GM19238 (cell line): Measurements from ENCODE around the gene CUX1.

ENCODE experiments used
- DNase-seq: peaks from one replicate; pipeline ENCODE4 v3.0.0; 2011; ENCODE audit warnings: low spot score; ENCODE audit not compliant: insufficient read length

The CUX1 gene

GRCh38 chr7:101890749-101891523 is 73.5 kb downstream of the CUX1 start:
- no peak for DNase-seq

DNA sequence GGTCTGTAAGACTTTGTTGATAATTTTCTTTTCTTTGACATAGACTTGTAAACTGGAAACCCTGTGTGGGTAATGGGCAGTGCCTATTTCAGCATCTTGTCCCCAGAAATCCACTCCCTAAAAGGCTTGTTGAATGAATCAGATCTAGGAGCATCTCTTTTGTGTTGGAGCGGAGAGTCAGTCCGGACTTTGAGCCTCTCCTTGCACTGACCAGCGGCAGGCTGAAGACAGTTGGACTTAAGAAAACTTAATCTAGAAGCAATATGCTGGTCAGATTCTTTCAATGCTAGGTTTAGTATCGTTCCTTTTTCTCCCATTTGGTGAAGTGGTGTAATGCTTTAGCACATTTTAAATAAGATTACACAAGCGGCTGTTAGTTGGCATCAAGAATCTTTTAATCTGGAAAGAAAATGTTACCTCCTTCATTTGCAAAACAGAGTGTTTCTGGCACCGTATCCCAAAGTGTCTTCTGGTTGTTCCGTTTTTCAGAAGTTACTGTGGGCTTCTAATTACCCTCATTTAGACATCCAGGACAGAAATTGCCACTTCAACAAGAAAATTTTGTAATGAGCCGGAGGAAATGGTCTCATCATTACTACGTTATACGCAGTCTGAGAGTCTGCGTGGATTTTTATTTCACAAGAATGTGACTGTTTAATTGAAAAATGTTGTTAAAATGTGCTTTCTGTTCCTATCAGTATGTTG is 74.7 kb downstream of the CUX1 start:
- no peak for DNase-seq

DNA sequence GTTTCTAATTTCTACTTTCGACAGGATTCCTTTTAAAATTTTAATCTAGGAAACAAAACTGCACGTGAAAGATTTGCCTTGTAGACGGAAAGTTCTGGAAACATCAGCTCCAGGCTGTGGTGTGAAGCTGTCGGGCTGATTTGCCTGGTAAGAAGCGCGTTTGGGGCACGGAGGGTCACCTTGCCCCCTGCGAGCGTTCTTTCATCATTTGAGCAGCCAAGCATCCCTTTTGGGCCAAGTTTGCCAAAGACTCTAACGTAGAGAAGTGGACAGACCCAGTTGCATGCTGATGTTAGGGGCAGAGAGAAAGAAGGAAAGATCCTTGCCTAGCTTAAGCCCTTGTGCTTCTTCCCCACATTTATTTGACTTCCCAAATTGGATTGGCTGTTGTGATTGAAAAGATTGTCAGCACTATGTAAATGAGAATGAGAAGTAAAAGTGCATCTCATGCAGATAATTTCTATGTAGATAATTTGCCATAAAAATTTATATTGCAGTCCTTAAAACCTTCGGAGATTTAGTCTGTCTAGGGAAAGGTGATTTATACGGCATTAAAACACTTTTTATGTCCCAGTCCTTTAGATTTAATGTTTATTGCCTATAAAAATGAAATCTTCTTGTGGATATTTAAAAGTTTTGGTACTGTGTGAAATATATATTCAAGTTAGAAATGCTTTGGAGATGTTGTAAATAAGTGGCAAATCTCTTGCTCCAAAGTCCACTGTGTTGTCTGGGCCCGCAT is 76.1 kb downstream of the CUX1 start:
- no peak for DNase-seq

- DNase-seq, result no peak
These were observed 78.9 kb downstream of the CUX1 start for GRCh38 chr7:101896316-101896715.

DNA sequence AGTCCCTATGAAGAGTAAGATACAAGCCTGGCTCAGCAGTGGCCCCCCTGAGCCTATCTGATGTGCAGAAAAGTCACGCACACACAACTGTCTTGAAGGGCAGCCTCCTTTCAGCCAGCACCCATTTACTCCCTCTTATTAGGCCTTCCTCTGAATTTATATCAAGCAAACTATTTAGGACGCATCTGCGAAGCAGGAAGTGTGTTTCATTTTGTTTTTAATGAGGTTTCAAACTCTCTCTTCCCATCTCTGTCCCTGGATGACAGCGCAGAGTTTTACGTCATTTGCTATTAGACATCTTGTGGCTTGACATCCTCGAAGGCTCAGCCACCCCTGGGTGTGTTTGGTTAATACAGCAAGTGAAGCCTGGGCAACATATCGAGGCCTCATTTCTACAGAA is 79.5 kb downstream of the CUX1 start:
- DNase-seq, result no peak

- no peak for DNase-seq
These were observed 80.7 kb downstream of the CUX1 start for GRCh38 chr7:101898106-101898505.

DNA sequence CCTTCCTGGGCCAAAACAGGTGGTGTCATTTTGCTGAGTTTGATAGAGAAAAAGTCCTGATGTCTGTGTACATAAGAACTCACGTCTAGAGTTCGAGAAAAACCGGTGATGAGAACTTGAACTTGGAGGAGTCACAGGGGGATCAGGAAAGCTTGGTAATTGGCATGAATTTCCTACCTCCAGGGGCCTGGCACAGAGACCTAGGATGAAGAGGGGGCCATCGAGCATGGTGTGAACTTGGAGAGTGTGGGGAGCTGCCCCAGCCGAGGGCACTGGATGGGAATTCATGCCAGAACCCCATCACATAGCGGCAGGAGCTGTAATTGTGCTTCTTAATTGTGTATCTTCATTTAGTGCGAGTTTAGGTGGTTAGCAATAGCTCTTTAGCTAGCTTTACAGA is 82.2 kb downstream of the CUX1 start:
- DNase-seq, result no peak

GRCh38 chr7:101900103-101900502 is 82.7 kb downstream of the CUX1 start:
- no peak for DNase-seq

DNA sequence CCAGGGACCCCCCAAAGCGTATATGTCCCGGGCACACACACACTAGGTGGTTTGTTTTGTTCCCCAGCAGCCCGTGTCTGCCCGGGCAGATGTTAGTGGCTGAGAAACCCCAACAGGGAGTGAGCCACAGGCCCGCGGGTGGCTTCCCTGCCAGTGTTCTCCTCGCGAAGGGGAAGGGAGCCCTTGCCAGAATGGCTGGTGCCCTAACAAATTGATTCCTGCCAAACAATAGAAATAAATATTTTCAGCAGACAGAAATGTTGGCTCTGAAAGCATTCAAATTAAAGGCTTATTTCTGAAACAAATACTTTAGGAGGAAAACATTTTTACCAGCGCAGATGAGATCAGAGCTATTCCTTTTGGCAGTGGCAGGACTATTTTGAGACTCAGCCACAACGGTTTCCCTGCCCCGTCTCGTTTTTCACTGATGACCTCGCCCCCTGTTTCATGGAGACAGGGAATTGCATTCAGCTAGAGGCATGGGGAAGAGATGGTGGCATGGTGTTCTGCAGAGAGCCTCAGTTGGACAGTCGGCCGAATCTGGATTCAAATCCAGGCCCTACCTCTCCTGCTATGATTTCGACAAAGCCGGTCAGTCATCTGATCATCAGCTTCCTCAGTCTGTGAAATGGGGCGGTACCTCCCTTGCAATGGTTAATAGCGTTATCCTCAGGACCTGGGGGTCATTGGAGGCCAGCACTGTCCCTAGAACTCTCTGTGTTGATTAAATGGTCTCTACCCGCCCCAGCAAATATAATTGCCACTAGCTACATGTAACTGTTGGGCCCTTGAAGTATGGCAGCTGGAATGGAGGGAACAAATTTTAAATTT is 84.5 kb downstream of the CUX1 start:
- no peak for DNase-seq

DNA sequence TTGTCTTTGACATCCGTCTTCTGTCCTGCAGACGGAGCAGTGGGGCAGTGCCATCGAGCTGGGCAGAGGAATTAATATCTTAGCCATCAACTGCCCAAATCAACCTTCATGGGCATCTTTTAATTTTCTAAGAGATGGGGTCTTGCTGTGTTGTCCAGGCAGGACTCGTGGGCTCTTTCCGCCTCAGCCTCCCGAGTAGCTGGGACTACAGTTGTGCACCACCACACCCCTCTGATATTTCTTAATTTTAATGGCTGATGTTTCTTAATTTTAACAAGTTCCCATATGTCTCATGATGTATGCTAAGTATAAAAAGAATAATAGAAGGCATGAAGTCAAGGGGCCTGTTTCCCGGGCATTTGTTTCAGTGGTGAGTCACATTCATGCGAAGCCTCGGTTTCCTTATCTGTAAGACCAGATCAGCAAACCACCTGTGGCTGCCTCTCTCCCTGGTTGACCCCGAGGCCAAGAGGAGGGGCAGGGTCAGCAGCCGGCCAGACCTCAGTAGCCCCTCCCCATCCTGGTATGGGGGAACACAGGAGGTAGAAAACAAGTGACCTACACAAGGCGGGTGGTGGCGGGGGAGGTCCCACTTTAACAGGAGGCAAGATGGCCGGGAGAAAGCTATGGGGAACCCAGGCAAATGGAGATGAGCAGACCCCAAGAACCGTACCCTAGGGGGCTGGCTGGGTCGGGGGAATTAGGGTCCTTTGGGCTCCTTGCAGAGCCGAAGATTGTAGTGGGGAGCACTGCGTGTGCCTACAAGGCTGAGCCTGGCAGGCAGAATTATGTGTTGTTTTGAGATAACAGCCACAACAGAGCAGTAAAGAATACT is 85.5 kb downstream of the CUX1 start:
- no peak for DNase-seq

DNA sequence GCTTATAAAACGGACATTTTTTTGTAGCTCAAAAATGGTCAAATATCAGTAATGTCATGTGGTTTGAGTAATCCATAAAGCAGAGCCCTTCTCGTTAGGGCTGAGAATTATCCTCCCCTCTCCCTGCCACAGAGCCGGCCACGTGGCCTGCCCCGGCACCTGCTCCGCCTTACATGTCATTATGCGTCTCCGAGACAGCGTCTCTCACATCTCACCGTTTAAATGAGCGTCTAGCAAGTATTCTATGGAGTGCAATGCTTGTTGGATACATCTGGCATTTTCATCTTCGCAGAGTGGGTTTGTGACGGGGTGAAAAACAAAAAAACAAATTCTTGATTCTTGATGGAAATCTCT is 86.1 kb downstream of the CUX1 start:
- DNase-seq, result no peak

- no peak for DNase-seq
These were observed 86.6 kb downstream of the CUX1 start for GRCh38 chr7:101904019-101904418.

DNA sequence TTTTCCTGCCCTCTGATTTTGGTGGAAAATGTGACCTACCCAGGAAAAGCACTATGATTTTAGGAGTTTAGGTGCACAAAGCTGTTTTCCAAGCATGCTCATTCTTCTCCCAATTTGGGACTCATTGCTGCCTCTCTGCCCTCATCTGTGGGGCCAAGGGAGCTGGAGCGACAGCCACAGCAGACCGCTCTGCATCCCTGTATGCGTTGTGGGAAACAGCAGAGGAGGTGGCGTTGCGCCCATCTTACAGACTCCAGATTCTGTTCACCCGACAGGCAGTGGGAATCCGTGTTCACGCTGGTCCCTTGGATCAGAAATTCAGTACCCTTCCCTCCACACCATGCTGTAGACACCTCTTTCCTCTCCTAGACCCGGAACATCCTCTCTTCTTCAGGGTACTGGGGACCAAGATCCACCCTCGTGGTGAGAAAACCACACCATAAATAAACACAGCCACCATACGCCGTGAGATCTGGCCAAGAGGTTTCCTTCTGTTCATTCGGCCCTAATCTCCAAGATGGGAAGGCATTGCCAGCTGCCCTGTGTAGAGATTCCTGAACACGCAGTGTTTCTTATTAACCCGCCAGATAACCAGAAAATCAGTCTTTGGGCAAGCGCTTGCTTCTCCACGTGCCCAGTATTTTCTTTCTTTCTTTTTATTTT is 87.9 kb downstream of the CUX1 start:
- no peak for DNase-seq

DNA sequence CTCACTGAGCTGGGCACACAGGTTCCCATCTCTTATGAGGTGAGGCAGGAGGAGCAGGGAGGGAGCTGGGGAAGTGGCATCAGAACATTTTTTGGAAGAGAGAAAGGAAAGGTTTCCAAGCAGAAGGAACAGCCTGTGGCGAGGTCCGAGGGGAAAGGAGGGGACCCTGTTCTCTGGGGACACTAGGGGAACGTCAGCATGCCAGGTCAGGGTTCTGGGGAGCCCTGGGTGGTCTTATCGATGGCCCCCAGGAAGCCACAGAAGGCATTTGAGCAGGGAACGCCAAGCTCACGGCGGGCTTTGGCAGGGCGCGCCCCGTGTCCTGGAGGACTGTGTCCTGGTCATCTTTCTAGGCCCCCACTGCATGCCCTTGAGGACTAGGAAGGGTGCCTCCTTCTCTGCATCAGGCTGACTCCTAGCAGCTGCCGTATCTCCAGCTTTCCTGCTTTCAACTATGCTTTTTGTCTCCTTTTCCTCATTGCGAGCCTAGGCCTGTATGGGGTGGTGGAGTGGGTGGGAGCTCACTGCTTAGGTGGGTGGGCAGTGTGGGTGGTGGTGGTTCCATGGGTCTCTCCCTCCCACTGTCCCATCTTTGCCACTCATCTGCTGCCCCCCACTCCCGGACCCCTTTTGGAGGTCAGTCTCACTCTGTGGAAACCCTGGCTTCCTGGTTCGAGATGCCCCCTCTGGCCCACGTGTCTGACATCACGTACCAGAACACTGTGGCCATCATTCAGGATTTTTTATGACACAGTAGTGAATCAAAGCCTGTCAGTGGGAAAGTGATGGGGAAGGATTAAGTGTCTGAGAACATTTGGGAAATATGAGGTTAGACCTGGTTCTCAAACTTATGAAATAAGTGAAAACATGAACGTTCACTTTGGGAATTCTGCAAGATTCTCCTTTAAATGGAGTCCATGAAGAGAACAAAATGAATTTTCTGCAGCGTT is 89.1 kb downstream of the CUX1 start:
- no peak for DNase-seq

DNA sequence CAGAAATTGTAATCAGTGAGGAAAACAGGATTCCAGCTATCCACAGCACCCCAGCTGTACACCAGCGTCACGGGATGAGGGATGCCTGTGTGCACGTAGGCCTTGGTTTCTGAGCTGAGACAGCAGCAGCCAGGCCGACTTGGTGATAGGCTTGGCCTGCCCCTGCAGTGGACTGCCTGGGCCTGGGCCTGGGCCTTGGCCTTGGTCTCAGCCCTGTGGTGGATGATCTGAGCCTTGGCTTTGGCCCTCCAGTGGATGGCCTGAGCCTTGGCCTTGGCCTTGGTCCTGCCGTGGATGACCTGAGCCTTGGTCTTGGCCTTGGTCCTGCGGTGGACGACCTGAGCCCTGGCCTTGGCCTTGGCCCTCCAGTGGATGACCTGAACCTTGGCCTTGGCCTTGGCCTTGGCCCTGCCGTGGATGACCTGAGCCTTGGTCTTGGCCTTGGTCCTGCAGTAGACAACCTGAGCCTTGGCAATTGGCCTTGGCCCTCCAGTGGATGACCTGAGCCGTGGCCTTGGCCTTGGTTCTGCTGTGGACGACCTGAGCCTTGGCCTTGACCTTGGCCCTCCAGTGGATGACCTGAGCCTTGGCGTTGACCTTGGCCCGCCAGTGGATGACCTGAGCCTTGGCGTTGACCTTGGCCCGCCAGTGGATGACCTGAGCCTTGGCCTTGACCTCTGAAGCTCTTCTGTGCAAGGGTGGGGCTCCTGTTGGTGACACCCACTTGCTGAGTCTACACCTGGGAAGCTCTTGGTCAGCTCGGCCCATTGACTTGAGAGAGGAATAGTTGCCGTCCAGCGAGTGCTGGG is 93.8 kb downstream of the CUX1 start:
- no peak for DNase-seq

DNA sequence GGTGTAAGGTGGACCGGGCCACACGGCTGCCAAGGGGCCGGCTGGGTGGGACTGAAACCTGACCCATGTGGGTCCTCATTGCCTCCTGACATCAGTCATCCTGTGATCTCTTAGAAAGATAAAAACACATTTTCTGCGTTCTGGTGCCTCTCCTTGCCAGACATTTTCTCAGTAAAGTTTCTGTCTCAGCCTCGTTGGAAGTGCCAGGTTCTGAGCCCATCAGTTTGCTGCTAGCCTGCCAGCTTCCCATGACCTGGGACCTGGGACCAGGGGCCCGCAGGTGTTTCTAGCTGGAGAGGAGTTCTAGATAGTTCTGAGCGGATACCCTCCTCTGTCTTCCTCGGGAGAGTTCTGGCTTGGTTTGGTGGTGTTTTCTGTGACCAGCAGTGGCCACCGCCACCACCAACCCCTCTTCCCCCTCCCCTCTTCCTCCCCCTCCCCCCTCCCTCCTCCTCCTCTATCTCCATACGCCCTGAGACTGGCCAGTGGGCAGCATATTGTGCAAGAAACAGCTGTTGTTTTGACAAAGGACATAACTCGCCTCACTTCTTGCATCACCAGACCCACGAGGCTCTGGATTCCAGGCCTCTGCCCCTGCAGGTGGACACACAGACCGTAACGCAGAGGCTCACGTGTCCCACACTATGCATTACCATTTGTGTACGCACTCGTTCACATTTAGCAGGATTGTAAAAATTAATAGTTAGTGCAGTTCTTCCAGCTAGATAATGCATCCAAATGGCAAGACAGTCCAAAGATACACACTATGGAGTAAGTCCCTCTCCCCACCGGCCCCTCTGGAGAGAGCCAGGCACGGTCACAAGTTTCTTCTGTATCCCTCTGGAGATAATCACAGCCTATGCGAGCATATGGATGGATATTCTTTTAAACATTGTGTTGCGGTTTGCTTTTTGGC is 94.6 kb downstream of the CUX1 start:
- DNase-seq, result no peak

- no peak for DNase-seq
These were observed 95.3 kb downstream of the CUX1 start for GRCh38 chr7:101912716-101913110.
